Activated T-helper 1 cell treated with anti-CD3 and anti-CD28 coated beads, Interleukin-12 subunit alpha, Interleukin-12 subunit beta, Interleukin-2, Interleukin-4 antibody, amounts not matched to agents 30 ng/mL and 10 ng/mL and 1 ng/mL, durations not matched to agents 14 hours and 24 hours and 36 hours (primary cell): ENCODE measurements around the gene ULBP1. TPM values are rescaled to one million over a fixed set of nuclear protein-coding genes. Genes with fewer than 3 reads are reported as not detected.
"Not testable (repeated sequence)": the region's sequence is repeated elsewhere in the genome, so short reads cannot be mapped to it uniquely, and the experiment has no call there.

Experiments used
- DNase-seq: peaks from one replicate; pipeline ENCODE4 v3.0.0; 2021; ENCODE audit warnings: low spot score
- H3K27ac Mint-ChIP-seq: one replicate; pipeline ENCODE4 v1.8.0; 2021; ENCODE audit warnings: mild to moderate bottlenecking, mixed read lengths
- H3K27me3 Mint-ChIP-seq: one replicate; pipeline ENCODE4 v1.8.0; 2022; ENCODE audit warnings: mild to moderate bottlenecking, moderate library complexity, mixed read lengths; ENCODE audit not compliant: insufficient read depth
- H3K36me3 Mint-ChIP-seq: one replicate; pipeline ENCODE4 v1.8.0; 2021; ENCODE audit warnings: low read depth, mixed read lengths
- H3K4me1 Mint-ChIP-seq: one replicate; pipeline ENCODE4 v1.8.0; 2021; ENCODE audit warnings: low read depth, mixed read lengths
- H3K4me3 Mint-ChIP-seq: one replicate; pipeline ENCODE4 v1.8.0; 2021; ENCODE audit warnings: mild to moderate bottlenecking, moderate library complexity, mixed read lengths
- H3K9me3 Mint-ChIP-seq: one replicate; pipeline ENCODE4 v1.8.0; 2021; ENCODE audit warnings: mixed read lengths
- intact Hi-C: fragments of 100-400 bp; cut with micrococcal nuclease; formaldehyde crosslinking; loops from one replicate; pipeline ENCODE4 v1.15.1; 2024
- total RNA-seq: library from RNA; stranded (reverse); gene quantifications from 2 replicates; pipeline ENCODE4 v1.2.3, GENCODE V29; 2022

ULBP1 gene, protein sequence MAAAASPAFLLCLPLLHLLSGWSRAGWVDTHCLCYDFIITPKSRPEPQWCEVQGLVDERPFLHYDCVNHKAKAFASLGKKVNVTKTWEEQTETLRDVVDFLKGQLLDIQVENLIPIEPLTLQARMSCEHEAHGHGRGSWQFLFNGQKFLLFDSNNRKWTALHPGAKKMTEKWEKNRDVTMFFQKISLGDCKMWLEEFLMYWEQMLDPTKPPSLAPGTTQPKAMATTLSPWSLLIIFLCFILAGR
- total RNA-seq: 0.91 and 0.99 TPM in 2 replicates

DNA sequence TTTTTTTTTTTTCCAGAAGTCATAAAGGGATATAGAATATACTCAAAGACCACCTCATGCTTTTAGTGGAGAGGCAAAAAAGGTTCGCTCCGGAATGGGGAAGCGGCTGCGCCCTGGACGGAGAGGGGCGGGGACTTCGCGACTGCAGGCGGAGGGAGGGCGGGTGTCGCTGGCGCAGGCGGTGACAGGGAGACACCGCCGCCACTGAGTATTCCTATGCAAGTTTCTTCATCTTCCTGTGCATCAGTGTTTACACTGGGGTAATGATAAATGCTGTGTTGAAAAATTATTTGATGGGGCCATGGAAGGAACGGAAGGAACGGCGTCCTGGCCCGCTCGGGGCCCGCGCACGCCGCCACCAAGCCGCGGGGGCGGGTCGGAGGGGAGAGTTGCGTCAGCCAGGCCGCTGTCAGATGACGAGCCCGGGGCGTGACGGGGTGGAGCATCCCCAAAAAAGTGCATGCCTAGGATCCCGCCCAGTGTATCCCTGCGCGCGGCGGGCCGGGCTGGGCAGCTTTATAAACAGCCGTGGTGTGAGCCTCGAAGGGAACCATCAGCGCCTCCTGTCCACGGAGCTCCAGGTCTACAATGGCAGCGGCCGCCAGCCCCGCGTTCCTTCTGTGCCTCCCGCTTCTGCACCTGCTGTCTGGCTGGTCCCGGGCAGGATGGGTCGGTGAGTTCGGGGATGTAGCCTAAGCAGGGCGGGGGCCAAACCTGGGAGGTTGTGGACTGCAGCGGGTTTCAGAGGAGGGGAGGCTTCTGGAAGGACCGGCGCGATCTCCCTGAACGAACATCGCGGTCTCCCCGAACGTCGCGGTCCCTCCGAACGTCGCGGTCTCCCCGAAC is at the start of gene ULBP1:
ULBP1 (plus strand) TSS at position 482 of the 846 bp plus-strand sequence; CDS start at position 589, 107 bp downstream.
- H3K27me3 Mint-ChIP-seq: peaks cover 75% of the 10 kb centered on the region
- intact Hi-C loops: loop anchor here (1.0 to 10.0 kb wide), 5 partner anchors 22 to 1491 kb away; partner anchors contain the start of gene RMND1
- peak within 1 kb of the TSS; percentile 91 for H3K4me3 Mint-ChIP-seq
- H3K9me3 Mint-ChIP-seq: no peaks in the 10 kb centered on the region
- peaks cover 33% of the 10 kb centered on the region for H3K4me1 Mint-ChIP-seq
- peak within 1 kb of the TSS; percentile 90 for H3K27ac Mint-ChIP-seq
- peak; percentile 80 for DNase-seq
- H3K36me3 Mint-ChIP-seq: peaks cover 4% of the 10 kb centered on the region

DNA sequence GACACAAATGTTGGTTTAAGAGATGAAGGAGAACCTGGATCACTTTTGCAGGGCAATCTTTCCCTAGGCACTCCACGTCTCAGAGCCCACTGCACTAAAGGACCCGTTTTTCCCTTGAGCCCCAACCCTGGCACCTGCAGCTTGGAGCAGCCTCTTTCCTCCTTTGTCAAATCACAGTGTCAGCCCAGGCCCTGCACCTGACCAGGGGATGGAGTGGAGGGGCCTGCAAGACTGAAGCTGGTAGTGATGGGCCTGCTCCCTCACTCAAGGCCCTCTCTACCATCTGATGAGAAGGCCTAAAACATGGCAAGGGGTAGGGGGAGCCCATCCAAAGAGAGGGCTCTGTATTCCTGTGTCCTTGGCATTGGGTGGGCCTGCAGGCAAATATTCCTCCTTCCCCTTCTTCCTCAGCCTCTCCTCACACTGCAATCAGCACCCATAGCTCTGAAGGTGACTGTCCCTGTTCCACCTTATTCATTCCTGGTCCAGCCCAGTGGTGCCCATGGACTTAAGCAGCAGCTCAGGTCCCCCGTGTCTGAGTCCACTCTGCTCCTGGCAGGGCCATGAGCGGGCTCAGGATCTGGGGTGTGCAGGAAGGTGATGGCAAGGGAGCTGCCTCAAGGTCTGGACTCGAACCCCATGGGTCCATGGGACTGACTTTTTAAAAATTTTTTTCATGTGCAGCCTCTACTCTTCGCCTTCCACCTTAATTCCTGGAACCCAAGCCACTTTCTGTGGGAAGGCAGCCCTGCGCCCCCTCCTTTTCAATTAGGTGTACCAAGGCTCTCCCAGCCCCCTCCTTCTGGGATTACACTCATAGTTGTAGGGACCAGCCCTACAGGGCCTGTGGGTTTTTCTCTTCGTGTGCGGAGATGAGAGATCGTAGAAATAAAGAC is 47.5 kb upstream of the ULBP1 start:
- Mint-ChIP-seq H3K36me3 (no peaks in the 10 kb centered on the region), H3K9me3 (no peaks in the 10 kb centered on the region), H3K27ac (no peak overlapping the region), H3K4me3 (no peak overlapping the region), H3K4me1 (no peaks in the 10 kb centered on the region), H3K27me3 (peaks cover 43% of the 10 kb centered on the region)
- no peak for DNase-seq
- intact Hi-C loops: no loop called here

DNA sequence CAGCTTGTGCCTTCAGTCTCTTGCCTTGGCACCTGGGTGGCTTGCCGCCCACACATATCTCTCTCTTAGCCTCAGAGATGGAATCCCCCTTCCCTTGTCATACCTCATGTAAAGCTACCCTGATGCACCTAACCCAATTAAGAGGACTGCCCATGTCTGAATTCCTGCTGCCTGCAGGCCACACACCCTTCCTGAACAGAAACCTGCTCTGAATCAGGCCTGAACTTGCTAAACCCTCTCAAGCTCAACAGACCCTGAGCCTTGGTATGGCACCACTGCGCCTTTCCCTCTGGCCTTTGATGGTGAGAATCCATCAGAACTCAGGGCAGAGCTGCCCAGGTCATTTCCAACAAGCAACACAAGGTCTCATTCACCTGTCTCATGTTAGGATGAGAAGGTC is 46.1 kb upstream of the ULBP1 start:
- Mint-ChIP-seq H3K36me3 (no peaks in the 10 kb centered on the region), H3K4me1 (no peaks in the 10 kb centered on the region), H3K27me3 (peaks cover 48% of the 10 kb centered on the region)

DNA sequence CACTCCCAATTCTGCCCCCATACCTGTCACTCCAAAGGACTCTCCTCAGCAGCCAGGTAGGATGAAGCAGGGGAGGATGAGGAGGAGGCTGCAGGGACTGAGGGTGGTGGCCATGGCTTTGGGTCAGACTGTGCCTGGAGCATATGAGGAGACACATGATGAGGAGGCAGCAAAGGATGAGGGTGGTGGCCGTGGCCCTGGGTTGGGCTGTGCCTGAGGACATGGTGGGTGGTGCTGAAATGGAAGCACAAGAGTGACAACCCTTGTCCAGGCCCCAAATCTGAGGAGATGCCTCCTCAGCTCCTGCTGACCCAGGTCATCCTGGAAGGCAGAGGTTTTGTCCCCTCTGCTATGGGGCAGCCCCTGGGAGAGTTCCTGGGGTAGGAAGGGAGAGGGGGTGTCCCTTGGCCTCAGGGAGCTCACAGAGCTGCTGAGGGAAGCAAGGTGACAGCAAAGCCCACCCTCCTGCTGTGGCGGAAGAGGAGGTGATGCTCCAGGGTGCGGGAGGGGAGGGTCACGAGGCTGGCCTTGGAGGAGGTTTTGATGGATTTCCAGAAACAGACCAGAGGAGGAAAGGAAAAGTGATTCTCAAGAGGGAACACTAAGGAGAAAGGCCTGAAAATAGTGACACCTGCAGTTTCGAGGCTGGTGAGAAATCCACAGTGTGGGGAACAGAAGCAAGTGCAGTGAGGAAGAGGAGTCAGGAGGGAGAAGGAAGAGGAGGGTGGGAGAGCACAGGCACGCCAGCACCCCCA is 45.4 kb upstream of the ULBP1 start:
- peaks cover 48% of the 10 kb centered on the region for H3K27me3 Mint-ChIP-seq
- no peaks in the 10 kb centered on the region for H3K36me3 Mint-ChIP-seq
- no peak for DNase-seq
- no peaks in the 10 kb centered on the region for H3K9me3 Mint-ChIP-seq
- intact Hi-C loops: no loop called here
- no peak overlapping the region for H3K4me3 Mint-ChIP-seq
- peaks cover 5% of the 10 kb centered on the region for H3K4me1 Mint-ChIP-seq
- H3K27ac Mint-ChIP-seq: no peak overlapping the region

More for the DNA sequence above, 46.1 kb upstream of the ULBP1 start:
- intact Hi-C loops: no loop called here
- no peaks in the 10 kb centered on the region for H3K9me3 Mint-ChIP-seq
- no peak overlapping the region for H3K27ac Mint-ChIP-seq
- no peak for DNase-seq
- no peak overlapping the region for H3K4me3 Mint-ChIP-seq

DNA sequence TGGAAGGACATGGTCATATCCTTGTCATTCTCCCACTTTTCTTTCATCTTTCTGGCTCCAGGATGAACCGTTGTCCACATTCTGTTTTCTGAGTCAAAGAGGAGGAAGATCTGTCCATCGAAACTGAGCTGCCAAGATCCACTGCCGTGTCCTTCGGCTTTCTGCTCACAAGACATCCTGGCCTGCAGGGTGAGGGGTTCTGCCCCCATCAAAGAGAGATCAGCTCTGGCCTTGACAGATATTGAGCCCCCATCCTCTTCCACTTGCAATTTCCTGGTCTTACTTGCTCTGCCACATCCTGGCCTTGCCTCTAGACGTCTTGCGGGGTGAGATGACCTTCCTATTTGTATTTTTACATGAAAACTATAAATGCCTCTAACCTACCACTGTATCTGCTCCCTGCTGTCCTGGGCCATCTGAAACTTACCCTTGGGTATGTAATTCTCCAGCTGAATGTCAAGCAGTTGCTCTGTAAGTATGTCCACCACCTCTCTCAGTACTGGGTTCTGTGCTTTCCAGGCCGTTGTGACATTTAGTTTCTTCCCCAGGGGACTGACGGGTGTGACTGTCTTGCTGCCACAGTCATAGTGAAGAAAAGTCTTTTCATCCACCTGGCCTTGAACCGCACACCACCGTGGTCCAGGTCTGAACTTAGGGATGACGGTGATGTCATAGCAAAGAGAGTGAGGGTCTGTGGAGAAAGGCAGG is 44.5 kb upstream of the ULBP1 start:
- intact Hi-C loops, H3K27ac Mint-ChIP-seq, H3K4me3 Mint-ChIP-seq, H3K36me3 Mint-ChIP-seq, H3K4me1 Mint-ChIP-seq, H3K9me3 Mint-ChIP-seq, DNase-seq: not testable (repeated sequence)
- H3K27me3 Mint-ChIP-seq: peaks cover 50% of the 10 kb centered on the region

DNA sequence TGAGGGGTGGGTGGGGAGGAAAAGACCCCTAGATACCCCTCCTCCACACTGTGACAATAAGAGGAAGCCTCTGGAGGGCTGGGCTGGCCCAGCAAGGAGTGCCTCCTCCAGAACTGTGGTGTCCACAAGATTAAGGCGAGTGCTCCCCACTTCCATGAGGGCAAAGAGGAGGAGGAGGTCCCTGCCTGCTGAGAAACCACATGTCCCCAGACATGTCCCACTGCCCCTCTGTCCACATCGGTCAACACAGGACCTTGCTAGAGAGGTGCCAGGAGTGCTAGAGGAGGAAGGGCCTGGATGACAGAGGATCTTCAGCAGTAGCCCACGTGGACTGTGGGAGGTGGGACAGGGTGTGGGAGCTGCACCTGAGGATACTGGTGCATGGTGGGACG is 43.9 kb upstream of the ULBP1 start:
- Mint-ChIP-seq H3K27ac (no peak overlapping the region), H3K27me3 (peaks cover 53% of the 10 kb centered on the region), H3K4me3 (no peak overlapping the region), H3K36me3 (no peaks in the 10 kb centered on the region), H3K9me3 (no peaks in the 10 kb centered on the region), H3K4me1 (peaks cover 10% of the 10 kb centered on the region)
- no peak for DNase-seq
- intact Hi-C loops: loop anchor here (5.0 kb wide), 1 partner anchor 353 kb away; the partner anchor contains the start of gene GINM1

DNA sequence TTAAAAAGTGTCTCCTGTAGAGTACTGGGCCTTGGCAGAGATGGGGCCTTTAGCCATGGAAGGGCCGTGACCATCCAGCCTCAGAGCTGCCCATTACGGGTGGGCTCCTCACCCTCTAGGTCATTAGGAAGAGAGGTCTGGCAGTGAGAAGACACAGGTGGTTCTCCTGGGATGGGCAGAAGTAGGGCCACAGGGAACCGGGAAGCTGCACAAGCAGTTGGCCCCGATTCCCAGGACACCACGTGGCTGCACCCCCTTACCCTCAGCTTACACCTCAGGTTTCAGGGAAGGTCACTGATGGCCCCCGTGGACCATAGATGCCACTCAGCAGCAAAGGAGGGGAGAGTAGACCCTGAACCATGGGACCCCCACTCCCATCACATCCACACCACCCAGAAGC is 42.4 kb upstream of the ULBP1 start:
- peaks cover 13% of the 10 kb centered on the region for H3K4me1 Mint-ChIP-seq
- intact Hi-C loops: loop anchor here (5.0 kb wide), 1 partner anchor 354 kb away; the partner anchor contains the start of gene GINM1
- H3K27ac Mint-ChIP-seq: no peak overlapping the region
- H3K4me3 Mint-ChIP-seq: no peak overlapping the region
- no peaks in the 10 kb centered on the region for H3K36me3 Mint-ChIP-seq
- no peak for DNase-seq
- no peaks in the 10 kb centered on the region for H3K9me3 Mint-ChIP-seq
- peaks cover 60% of the 10 kb centered on the region for H3K27me3 Mint-ChIP-seq

DNA sequence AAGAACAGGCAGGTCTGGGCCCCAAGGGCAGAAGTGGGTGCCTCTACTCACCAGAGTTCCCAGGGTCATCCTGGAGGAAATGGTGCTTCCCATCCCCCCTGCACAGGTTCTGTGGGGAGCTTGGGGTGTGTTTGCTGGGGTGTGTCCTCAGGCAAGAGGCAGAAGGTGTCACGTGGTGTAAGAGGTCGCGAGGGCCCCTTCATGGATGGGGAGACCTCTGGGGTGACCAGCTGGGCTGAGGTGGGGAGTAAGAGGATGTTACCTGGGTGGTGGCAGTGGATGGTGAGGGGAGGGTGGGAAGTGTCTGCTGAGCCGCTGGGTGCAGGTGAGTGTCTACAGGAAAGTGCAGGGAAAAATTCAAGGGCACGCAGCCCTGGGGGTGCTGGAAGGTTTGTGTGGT is 41.7 kb upstream of the ULBP1 start:
- H3K9me3 Mint-ChIP-seq, H3K36me3 Mint-ChIP-seq, DNase-seq, H3K27ac Mint-ChIP-seq: not testable (repeated sequence)
- Mint-ChIP-seq H3K4me1 (peaks cover 15% of the 10 kb centered on the region), H3K4me3 (peak overlapping the region; percentile 77), H3K27me3 (peaks cover 62% of the 10 kb centered on the region)
- intact Hi-C loops: loop anchor here (5.0 kb wide), 1 partner anchor 355 kb away; the partner anchor contains the start of gene GINM1

DNA sequence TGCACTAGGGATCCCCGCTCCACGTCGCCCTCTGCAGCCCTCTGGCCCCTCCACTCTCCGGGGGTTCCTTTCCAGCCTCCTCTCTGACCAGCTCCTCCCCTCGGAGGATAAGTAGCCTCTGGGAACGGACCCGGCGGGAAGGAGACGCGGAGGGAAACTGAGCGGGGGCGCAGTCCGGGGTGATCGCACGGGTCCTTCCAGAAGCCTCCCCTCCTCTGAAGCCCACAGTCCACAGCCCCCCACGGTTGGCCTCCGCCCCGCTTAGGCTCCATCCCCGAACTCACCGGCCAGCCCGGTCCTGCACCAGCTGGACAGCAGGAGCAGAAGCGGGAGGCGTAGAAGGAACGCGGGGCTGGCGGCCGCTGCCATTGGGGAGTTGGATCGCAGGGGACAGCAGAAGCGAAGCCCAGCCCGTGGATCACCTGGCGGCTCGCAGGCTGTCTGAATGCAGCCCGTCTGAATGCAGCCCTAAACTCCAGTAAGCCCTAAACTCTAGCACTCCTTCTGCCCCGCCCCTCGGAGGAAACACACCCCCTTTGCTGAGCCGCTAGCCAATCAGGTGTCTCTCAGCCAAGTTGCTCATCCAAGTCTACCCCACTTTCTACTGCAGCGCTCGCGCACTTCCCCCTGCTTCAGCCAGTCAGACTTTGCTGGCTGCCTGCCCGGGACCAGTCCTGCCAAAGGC is 41.0 kb upstream of the ULBP1 start, which contains the start of gene RAET1G:
RAET1G (minus strand) TSS at position 480 of the 685 bp plus-strand sequence; CDS start at position 369, 111 bp downstream.
- H3K27ac Mint-ChIP-seq: no peak within 1 kb of the TSS
- H3K4me1 Mint-ChIP-seq: peaks cover 15% of the 10 kb centered on the region
- H3K27me3 Mint-ChIP-seq: peaks cover 68% of the 10 kb centered on the region
- H3K9me3 Mint-ChIP-seq: no peaks in the 10 kb centered on the region
- H3K4me3 Mint-ChIP-seq: peak within 1 kb of the TSS; percentile 77
- peak; percentile 79 for DNase-seq
- intact Hi-C loops: loop anchor here (1.0 to 5.0 kb wide), 3 partner anchors 12 to 355 kb away; partner anchors contain the start of genes GINM1 and LRP11
- H3K36me3 Mint-ChIP-seq: no peaks in the 10 kb centered on the region

DNA sequence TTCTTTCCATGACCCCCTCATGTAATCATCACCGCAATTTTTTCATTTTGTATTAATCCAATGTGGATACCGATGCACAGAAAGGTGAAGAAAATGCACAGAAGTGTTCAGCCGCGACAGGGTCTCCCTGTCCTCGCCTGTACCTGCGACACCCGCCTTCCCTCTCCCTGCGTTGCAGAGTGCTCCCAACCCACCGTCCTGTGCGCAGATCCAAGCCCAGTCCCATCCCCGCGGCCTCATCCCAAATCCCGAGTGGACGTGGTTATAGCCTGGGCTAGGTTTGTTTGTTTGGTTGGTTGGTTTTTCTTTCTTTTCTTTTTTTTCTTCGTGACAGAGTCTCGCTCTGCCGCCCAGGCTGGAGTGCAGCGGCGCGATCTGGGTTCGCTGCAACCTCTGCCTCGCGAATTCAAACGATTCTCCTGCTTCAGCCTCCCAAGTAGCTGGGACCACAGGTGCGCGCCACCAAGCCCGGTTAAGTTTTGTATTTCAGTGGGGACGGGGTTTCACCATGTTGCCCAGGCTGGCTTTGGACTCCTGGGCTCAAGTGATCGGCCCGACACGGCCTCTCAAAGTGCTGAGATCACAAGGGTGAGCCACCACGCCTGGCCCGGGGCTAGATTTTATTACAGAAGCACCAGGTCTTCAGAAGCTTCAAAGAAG is 40.3 kb upstream of the ULBP1 start:
- H3K27me3 Mint-ChIP-seq: peaks cover 75% of the 10 kb centered on the region
- peaks cover 15% of the 10 kb centered on the region for H3K4me1 Mint-ChIP-seq
- no peak overlapping the region for H3K27ac Mint-ChIP-seq
- H3K9me3 Mint-ChIP-seq: no peaks in the 10 kb centered on the region
- no peaks in the 10 kb centered on the region for H3K36me3 Mint-ChIP-seq
- no peak for DNase-seq
- peak overlapping the region; percentile 77 for H3K4me3 Mint-ChIP-seq
- intact Hi-C loops: loop anchor here (1.0 to 5.0 kb wide), 3 partner anchors 11 to 356 kb away; partner anchors contain the start of genes GINM1 and LRP11
